ENCODE results near the gene ITGB6. TPM values are rescaled to one million over a fixed set of nuclear protein-coding genes. Genes with fewer than 3 reads are reported as not detected.
A peak's percentile ranks its signal among the peaks of the same experiment; 100 is the strongest.

The ITGB6 gene
- total and polyA plus RNA-seq, 2 donors = 0.32 to 0.33 TPM

DNA sequence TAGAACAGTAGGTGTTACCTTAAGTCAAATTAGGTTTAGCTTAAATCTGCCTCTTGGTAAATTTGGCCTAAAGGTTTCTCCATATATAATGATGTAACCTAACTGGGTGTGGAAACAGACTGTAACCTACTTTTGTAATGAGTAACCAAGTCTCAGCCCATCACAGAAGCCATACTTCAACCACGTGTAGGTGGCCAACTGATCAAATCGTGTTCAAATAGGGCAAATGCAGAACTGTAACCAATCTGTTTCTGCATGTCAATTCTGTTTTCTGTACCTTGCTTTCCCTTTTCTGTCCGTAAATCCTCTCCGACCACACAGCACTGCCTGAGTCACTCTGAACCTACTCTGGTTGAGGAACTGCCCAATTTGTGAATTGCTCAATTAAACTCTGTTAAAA, 103.7 kb downstream of the ITGB6 start:
- H3K9me3 ChIP-seq (ENCODE audit: control insufficient read depth in 2 of 2, insufficient read depth in 1 of 2, low read length in 1 of 2) = peaks cover 0 to 8% of the 10 kb centered on the region in 2 donors
- H3K36me3 ChIP-seq (ENCODE audit: control insufficient read depth in 2 of 2, insufficient read depth in 2 of 2, low read length in 1 of 2) = no peaks in the 10 kb centered on the region
- H3K27me3 ChIP-seq (ENCODE audit: control insufficient read depth in 2 of 2, insufficient read depth in 1 of 2, low read length in 1 of 2) = no peaks in the 10 kb centered on the region
- DNase-seq (ENCODE audit: low read depth in 6 of 9, low spot score in 9 of 9) = no peak
- no peaks in the 10 kb centered on the region for H3K4me1 ChIP-seq (ENCODE audit: control insufficient read depth in 2 of 2, insufficient read depth in 2 of 2, low read length in 2 of 2)
- WGBS = 95% methylated on average over 4 of the region's 4 CpGs
- H3K27ac ChIP-seq (ENCODE audit: low read depth in 1 of 2, low read length in 1 of 2) = no peak overlapping the region
- H3K4me3 ChIP-seq (ENCODE audit: low read length in 2 of 2) = no peak overlapping the region

DNA sequence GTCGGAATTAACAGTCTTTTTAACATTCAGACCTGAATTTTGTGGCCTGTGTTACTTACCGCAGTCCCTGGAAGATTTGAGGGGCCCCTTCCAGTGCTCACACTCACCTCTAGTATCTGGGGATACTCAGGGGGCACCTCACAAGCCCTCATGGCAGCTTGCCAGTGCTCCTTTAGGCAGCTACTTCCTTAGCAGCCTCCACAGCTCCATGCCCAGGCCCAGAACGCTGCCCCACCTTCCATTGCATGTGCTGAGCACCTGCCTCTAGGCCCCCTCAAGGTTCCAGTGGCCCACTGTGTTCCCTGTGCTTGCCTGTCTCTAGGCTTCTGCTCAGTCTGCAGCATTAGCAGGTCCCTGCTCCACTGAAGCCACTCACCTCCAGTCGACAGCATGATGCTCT, 107.6 kb downstream of the ITGB6 start:
- 94% methylated on average over 4 of the region's 4 CpGs for WGBS
- no peak overlapping the region for H3K27ac ChIP-seq (ENCODE audit: low read depth in 1 of 2, low read length in 1 of 2)

GRCh38 chr2:160091381-160091780, 108.7 kb downstream of the ITGB6 start:
- peaks cover 9 to 33% of the 10 kb centered on the region in 2 donors for H3K9me3 ChIP-seq (ENCODE audit: control insufficient read depth in 2 of 2, insufficient read depth in 1 of 2, low read length in 1 of 2)
- no peaks in the 10 kb centered on the region for H3K36me3 ChIP-seq (ENCODE audit: control insufficient read depth in 2 of 2, insufficient read depth in 2 of 2, low read length in 1 of 2)
- no peak for DNase-seq (ENCODE audit: low read depth in 6 of 9, low spot score in 9 of 9)
- H3K27ac ChIP-seq (ENCODE audit: low read depth in 1 of 2, low read length in 1 of 2) = no peak overlapping the region
- H3K4me3 ChIP-seq (ENCODE audit: low read length in 2 of 2) = no peak overlapping the region
- H3K27me3 ChIP-seq (ENCODE audit: control insufficient read depth in 2 of 2, insufficient read depth in 1 of 2, low read length in 1 of 2) = no peaks in the 10 kb centered on the region
- no peaks in the 10 kb centered on the region for H3K4me1 ChIP-seq (ENCODE audit: control insufficient read depth in 2 of 2, insufficient read depth in 2 of 2, low read length in 2 of 2)

More for the DNA sequence above, 107.6 kb downstream of the ITGB6 start:
- H3K4me1 ChIP-seq (ENCODE audit: control insufficient read depth in 2 of 2, insufficient read depth in 2 of 2, low read length in 2 of 2) = no peaks in the 10 kb centered on the region
- H3K36me3 ChIP-seq (ENCODE audit: control insufficient read depth in 2 of 2, insufficient read depth in 2 of 2, low read length in 1 of 2) = no peaks in the 10 kb centered on the region
- peaks cover 6 to 28% of the 10 kb centered on the region in 2 donors for H3K9me3 ChIP-seq (ENCODE audit: control insufficient read depth in 2 of 2, insufficient read depth in 1 of 2, low read length in 1 of 2)
- no peak for DNase-seq (ENCODE audit: low read depth in 6 of 9, low spot score in 9 of 9)
- no peak overlapping the region for H3K4me3 ChIP-seq (ENCODE audit: low read length in 2 of 2)
- no peaks in the 10 kb centered on the region for H3K27me3 ChIP-seq (ENCODE audit: control insufficient read depth in 2 of 2, insufficient read depth in 1 of 2, low read length in 1 of 2)

- peaks cover 13 to 46% of the 10 kb centered on the region in 2 donors for H3K9me3 ChIP-seq (ENCODE audit: control insufficient read depth in 2 of 2, insufficient read depth in 1 of 2, low read length in 1 of 2)
- no peaks in the 10 kb centered on the region for H3K36me3 ChIP-seq (ENCODE audit: control insufficient read depth in 2 of 2, insufficient read depth in 2 of 2, low read length in 1 of 2)
- H3K4me1 ChIP-seq (ENCODE audit: control insufficient read depth in 2 of 2, insufficient read depth in 2 of 2, low read length in 2 of 2) = no peaks in the 10 kb centered on the region
- DNase-seq (ENCODE audit: low read depth in 6 of 9, low spot score in 9 of 9) = peak in 1 of 9 donors; percentile 22
- no peak overlapping the region for H3K27ac ChIP-seq (ENCODE audit: low read depth in 1 of 2, low read length in 1 of 2)
- H3K27me3 ChIP-seq (ENCODE audit: control insufficient read depth in 2 of 2, insufficient read depth in 1 of 2, low read length in 1 of 2) = no peaks in the 10 kb centered on the region
- WGBS = 81% methylated on average over 4 of the region's 4 CpGs
- no peak overlapping the region for H3K4me3 ChIP-seq (ENCODE audit: low read length in 2 of 2)
These were observed 112.0 kb downstream of the ITGB6 start for GRCh38 chr2:160087854-160088745.

GRCh38 chr2:160085662-160086061, 114.4 kb downstream of the ITGB6 start:
- H3K4me1 ChIP-seq (ENCODE audit: control insufficient read depth in 2 of 2, insufficient read depth in 2 of 2, low read length in 2 of 2) = no peaks in the 10 kb centered on the region
- H3K27me3 ChIP-seq (ENCODE audit: control insufficient read depth in 2 of 2, insufficient read depth in 1 of 2, low read length in 1 of 2) = no peaks in the 10 kb centered on the region
- no peaks in the 10 kb centered on the region for H3K36me3 ChIP-seq (ENCODE audit: control insufficient read depth in 2 of 2, insufficient read depth in 2 of 2, low read length in 1 of 2)
- WGBS = 98% methylated on average over 3 of the region's 3 CpGs
- no peak overlapping the region for H3K27ac ChIP-seq (ENCODE audit: low read depth in 1 of 2, low read length in 1 of 2)
- no peak overlapping the region for H3K4me3 ChIP-seq (ENCODE audit: low read length in 2 of 2)
- no peak for DNase-seq (ENCODE audit: low read depth in 6 of 9, low spot score in 9 of 9)
- H3K9me3 ChIP-seq (ENCODE audit: control insufficient read depth in 2 of 2, insufficient read depth in 1 of 2, low read length in 1 of 2) = peaks cover 13 to 37% of the 10 kb centered on the region in 2 donors

- 95% methylated on average over 4 of the region's 4 CpGs for WGBS
- no peak for DNase-seq (ENCODE audit: low read depth in 6 of 9, low spot score in 9 of 9)
- no peaks in the 10 kb centered on the region for H3K9me3 ChIP-seq (ENCODE audit: control insufficient read depth in 2 of 2, insufficient read depth in 1 of 2, low read length in 1 of 2)
- H3K27me3 ChIP-seq (ENCODE audit: control insufficient read depth in 2 of 2, insufficient read depth in 1 of 2, low read length in 1 of 2) = no peaks in the 10 kb centered on the region
- H3K4me1 ChIP-seq (ENCODE audit: control insufficient read depth in 2 of 2, insufficient read depth in 2 of 2, low read length in 2 of 2) = peaks cover 5 to 9% of the 10 kb centered on the region in 2 donors
- H3K27ac ChIP-seq (ENCODE audit: low read depth in 1 of 2, low read length in 1 of 2) = no peak overlapping the region
- no peak overlapping the region for H3K4me3 ChIP-seq (ENCODE audit: low read length in 2 of 2)
- H3K36me3 ChIP-seq (ENCODE audit: control insufficient read depth in 2 of 2, insufficient read depth in 2 of 2, low read length in 1 of 2) = no peaks in the 10 kb centered on the region
These were observed 121.9 kb downstream of the ITGB6 start for GRCh38 chr2:160077912-160078810.

DNA sequence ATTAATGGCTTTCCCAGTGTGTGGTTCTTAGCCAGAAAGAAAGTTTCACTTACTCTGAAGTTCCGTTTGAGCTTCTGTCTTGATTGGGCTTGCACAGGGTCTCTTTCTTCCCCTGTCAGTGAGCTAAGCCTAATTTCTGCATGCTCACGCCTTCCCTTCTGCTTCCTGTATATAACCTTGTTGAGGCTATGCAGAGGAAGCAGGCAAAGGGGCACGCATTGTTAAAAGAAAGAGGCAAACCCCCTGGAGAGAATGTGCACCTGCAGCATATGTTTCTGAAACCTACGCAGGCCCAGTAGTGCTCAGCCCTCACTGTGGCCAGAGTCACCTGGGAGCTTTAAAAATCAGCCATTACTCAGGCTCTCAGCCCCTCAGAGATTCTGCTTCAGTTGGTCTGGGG, 123.2 kb downstream of the ITGB6 start:
- H3K36me3 ChIP-seq (ENCODE audit: control insufficient read depth in 2 of 2, insufficient read depth in 2 of 2, low read length in 1 of 2) = no peaks in the 10 kb centered on the region
- 5% methylated on average over 4 of the region's 4 CpGs for WGBS
- H3K27me3 ChIP-seq (ENCODE audit: control insufficient read depth in 2 of 2, insufficient read depth in 1 of 2, low read length in 1 of 2) = no peaks in the 10 kb centered on the region
- peak in 8 of 9 donors; percentile 29 to 81 (median 54) for DNase-seq (ENCODE audit: low read depth in 6 of 9, low spot score in 9 of 9)
- H3K9me3 ChIP-seq (ENCODE audit: control insufficient read depth in 2 of 2, insufficient read depth in 1 of 2, low read length in 1 of 2) = no peaks in the 10 kb centered on the region
- H3K27ac ChIP-seq (ENCODE audit: low read depth in 1 of 2, low read length in 1 of 2) = peak overlapping the region in 1 of 2 donors; percentile 74
- H3K4me1 ChIP-seq (ENCODE audit: control insufficient read depth in 2 of 2, insufficient read depth in 2 of 2, low read length in 2 of 2) = peaks cover 5 to 9% of the 10 kb centered on the region in 2 donors
- H3K4me3 ChIP-seq (ENCODE audit: low read length in 2 of 2) = no peak overlapping the region

GRCh38 chr2:160076241-160076640, 123.8 kb downstream of the ITGB6 start:
- Histone ChIP-seq H3K4me3 (ENCODE audit: low read length in 2 of 2) (no peak overlapping the region), H3K27ac (ENCODE audit: low read depth in 1 of 2, low read length in 1 of 2) (no peak overlapping the region), H3K36me3 (ENCODE audit: control insufficient read depth in 2 of 2, insufficient read depth in 2 of 2, low read length in 1 of 2) (no peaks in the 10 kb centered on the region), H3K9me3 (ENCODE audit: control insufficient read depth in 2 of 2, insufficient read depth in 1 of 2, low read length in 1 of 2) (no peaks in the 10 kb centered on the region), H3K27me3 (ENCODE audit: control insufficient read depth in 2 of 2, insufficient read depth in 1 of 2, low read length in 1 of 2) (no peaks in the 10 kb centered on the region), H3K4me1 (ENCODE audit: control insufficient read depth in 2 of 2, insufficient read depth in 2 of 2, low read length in 2 of 2) (peaks cover 5 to 9% of the 10 kb centered on the region in 2 donors)
- DNase-seq (ENCODE audit: low read depth in 6 of 9, low spot score in 9 of 9) = no peak
- WGBS = 98% methylated on average over 2 of the region's 2 CpGs

DNA sequence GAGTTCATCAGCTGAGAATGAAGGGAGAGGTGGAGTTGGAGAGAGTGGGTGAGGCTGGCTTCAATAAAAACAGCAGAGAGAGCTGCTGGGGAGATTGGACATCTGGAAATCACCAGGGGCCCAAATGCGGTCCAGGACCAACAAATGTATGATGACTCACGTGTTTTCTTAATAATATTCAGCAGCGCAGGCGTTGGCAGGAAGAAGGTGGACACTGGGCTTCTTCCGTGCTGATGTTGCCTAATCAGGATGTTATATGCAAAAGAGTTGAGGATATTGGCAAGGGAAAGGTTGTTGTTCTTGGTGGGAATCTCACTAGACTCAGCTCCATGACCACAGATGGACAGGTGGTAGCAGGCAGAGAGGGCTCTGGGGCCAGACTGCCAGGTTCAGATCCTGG, 124.9 kb downstream of the ITGB6 start:
- no peaks in the 10 kb centered on the region for H3K36me3 ChIP-seq (ENCODE audit: control insufficient read depth in 2 of 2, insufficient read depth in 2 of 2, low read length in 1 of 2)
- no peaks in the 10 kb centered on the region for H3K9me3 ChIP-seq (ENCODE audit: control insufficient read depth in 2 of 2, insufficient read depth in 1 of 2, low read length in 1 of 2)
- no peaks in the 10 kb centered on the region for H3K27me3 ChIP-seq (ENCODE audit: control insufficient read depth in 2 of 2, insufficient read depth in 1 of 2, low read length in 1 of 2)
- H3K27ac ChIP-seq (ENCODE audit: low read depth in 1 of 2, low read length in 1 of 2) = no peak overlapping the region
- H3K4me1 ChIP-seq (ENCODE audit: control insufficient read depth in 2 of 2, insufficient read depth in 2 of 2, low read length in 2 of 2) = peaks cover 5 to 9% of the 10 kb centered on the region in 2 donors
- 96% methylated on average over 5 of the region's 5 CpGs for WGBS
- no peak for DNase-seq (ENCODE audit: low read depth in 6 of 9, low spot score in 9 of 9)
- H3K4me3 ChIP-seq (ENCODE audit: low read length in 2 of 2) = no peak overlapping the region

Measured in thymus (tissue), 11 donors.